HG03103 (cell line): ENCODE measurements around the gene NCKAP5.

Experiments used
- ATAC-seq: cut with Tn5 transposase; IDR thresholded peaks from one replicate; pipeline ENCODE4 v1.9.1; 2021; ENCODE audit warnings: low read depth; ENCODE audit not compliant: unreplicated experiment

Gene NCKAP5

GRCh38 chr2:132937629-132938028, 630.6 kb downstream of the NCKAP5 start:
- no peak for ATAC-seq

- ATAC-seq, result peak; percentile 81
Measured at GRCh38 chr2:132936791-132937190, 631.5 kb downstream of the NCKAP5 start.

- ATAC-seq, result no peak
Measured at GRCh38 chr2:132936261-132936660, 632.0 kb downstream of the NCKAP5 start.

DNA sequence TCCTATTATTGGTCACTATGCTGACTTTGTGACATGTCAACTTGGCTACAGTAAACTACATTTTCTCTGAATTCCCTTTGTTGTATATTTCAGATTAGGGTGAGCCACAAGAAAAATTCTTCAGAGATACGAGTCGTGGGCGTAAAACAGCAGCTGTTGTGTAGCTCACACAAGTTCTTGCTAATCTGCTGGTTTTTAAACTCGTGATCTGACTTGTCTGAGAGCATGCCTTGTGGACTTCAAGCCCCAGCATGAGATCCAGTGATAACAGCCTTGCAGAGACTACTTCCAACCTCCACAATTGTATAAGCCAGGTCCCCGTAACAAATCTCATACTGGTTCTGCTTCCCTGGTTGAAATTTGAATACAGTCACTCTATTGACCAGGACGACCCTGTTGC, 638.5 kb downstream of the NCKAP5 start:
- ATAC-seq, result no peak

- no peak for ATAC-seq
Measured at GRCh38 chr2:132923787-132924186, 644.5 kb downstream of the NCKAP5 start.

DNA sequence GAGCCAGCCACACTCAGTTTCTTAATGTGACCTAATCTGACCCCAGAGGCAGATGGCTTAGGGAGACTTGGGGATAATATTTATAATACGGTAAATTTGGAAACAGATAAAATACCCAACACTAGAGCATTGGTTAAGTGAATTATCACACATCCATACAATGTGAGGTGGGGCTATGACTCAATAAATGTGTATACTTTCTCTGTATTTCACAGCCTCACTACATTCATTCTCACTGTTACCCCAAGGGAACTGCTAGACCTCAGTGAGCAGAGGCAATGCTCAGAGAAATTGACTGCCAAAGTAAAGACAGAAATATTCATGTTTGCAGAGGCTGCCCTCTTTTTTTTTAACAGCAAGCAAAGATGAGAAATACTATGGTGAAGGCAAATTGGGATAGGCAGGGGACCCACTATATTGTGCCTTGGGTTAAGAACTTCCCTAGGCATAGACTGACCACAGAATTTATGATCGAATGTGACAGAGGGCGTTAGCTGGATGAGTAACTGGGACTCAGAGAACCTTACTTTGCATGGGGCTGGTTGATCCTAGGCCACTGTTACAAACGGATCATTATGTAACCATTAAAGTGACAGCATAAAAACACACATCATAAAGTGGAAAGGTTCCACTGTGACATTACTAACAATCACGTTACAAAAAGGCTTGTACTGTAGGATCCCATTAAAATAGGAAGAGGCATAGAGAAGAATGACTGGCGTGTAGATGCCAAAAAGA, 652.3 kb downstream of the NCKAP5 start:
- no peak for ATAC-seq

- no peak for ATAC-seq
Measured at GRCh38 chr2:132911726-132912724, 656.2 kb downstream of the NCKAP5 start.

DNA sequence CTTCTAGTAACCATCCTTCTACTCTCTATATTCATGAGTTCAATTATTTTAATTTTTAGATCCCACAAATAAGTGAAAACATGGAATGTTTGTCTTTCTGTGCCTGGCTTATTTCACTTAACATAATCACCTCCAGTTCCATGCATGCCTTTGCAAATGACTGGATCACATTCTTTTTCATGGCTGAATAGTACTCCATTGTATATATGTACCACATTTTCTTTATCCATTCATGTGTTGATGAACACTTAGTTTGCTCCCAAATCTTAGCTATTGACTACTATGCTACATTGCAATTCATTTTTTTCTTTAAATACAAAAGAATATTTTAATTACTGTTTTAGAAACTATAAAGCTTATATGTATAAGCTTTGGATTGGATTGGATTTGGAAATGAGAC, 657.8 kb downstream of the NCKAP5 start:
- ATAC-seq, result no peak

- ATAC-seq, result no peak
Measured at GRCh38 chr2:132909427-132909826, 658.8 kb downstream of the NCKAP5 start.

DNA sequence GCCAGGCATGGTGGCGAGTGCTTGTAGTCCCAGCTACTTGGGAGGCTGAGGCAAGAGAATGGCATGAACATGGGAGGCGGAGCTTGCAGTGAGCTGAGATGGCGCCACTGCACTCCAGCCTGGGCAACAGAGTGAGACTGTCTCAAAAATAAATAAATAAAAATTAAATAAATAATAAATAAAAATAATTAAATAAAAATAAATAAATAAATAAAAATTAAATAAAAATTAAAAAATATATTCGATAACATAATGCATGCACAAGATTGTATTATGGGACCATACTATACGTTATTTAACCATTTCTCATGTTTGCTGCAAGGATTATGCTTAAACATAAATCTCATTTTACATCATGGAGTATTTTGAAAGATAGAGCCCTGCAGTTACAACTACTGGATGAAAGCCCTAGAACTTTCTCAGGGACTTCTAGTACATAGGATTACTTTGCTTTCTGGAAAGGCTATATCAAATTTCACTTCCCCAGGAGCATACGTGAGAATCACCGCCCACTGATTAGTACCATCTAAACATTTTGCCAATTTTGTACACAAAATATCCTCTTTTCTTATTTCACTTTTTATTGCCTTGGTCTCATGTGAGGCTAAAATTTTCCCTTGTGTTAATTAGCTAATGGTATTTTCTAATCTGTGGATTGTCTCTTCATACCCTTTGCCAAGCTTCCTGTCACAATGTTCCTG, 664.0 kb downstream of the NCKAP5 start:
- no peak for ATAC-seq

DNA sequence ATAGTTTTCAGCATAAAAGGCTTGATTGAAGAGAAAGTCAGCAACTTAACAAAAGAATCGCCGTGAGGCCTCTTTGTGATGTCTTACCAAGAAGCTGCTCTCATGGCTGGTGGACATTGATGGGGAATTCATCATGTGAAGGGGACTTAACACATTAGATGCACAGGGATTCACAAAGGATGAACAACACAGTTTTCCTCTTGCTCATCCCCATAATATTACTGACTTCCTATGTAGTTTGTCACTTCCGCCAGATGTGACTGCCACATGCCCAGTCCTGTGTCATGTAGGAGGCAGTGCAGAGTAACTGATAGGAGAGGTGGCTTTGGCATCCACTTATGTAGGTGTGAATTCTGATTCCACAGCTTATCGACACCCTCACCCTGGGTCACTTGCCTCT, 665.6 kb downstream of the NCKAP5 start:
- no peak for ATAC-seq

GRCh38 chr2:132901661-132902060, 666.6 kb downstream of the NCKAP5 start:
- ATAC-seq, result no peak

- no peak for ATAC-seq
Measured at GRCh38 chr2:132897111-132897510, 671.2 kb downstream of the NCKAP5 start.

- no peak for ATAC-seq
Measured at GRCh38 chr2:132896073-132896472, 672.2 kb downstream of the NCKAP5 start.

GRCh38 chr2:132891498-132891897, 676.8 kb downstream of the NCKAP5 start:
- ATAC-seq, result no peak

DNA sequence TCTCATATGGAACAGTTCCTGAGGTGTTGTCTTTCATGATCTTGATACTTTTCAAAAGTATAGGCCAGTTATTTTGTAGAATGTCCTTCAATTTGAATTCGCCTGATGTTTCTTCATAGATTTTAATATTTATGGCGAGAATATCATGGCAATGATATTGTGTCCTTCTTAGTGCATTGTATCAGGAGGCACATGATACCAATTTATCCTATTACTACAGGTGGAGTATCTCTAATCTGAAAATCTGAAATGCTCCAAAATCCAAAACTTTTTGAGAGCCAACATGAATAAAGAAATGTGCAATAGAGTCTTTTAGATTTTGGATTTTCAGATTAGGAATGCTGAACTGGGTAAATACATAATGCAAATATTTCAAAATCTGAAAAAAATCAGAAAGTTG, 681.7 kb downstream of the NCKAP5 start:
- no peak for ATAC-seq

GRCh38 chr2:132884705-132885104, 683.6 kb downstream of the NCKAP5 start:
- ATAC-seq, result no peak

DNA sequence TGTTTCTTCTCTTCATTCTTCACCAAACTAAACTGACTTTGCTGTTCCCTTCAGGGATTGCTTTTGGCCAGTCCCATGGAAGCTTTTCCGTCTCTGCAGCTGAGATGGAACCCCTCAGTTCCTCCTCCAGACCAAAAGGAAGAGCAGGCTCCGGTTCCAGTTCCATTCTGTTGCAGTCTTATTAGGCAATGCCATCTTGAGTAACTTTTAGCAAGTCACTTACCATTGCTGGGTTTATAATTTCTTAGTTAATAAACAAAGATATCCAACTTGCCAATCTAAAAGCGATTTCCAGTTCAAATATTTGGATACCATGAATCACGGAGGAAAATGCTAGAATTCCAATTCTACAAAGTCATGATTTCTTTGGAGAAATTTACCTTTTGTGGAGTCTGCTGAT, 684.0 kb downstream of the NCKAP5 start:
- ATAC-seq, result no peak

- no peak for ATAC-seq
Measured at GRCh38 chr2:132883430-132883829, 684.8 kb downstream of the NCKAP5 start.

DNA sequence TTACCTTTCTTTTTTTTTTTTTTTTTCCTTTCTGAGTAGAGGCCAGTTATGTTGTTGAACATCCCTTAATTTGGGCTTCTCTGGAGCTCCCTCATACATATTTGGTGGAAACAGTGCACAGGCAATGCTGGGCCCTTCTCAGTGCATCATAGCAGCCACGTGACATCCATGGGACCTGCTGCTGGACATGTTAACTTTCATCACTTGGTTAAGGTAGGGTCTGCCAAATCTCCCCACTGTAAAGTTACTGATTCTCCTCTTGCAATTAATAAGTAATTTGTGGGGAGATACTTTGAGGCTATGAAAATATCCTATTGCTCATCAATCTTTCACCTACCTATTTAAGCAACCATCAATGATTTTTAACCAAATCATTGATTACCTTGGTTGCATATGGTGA, 686.7 kb downstream of the NCKAP5 start:
- ATAC-seq, result no peak

DNA sequence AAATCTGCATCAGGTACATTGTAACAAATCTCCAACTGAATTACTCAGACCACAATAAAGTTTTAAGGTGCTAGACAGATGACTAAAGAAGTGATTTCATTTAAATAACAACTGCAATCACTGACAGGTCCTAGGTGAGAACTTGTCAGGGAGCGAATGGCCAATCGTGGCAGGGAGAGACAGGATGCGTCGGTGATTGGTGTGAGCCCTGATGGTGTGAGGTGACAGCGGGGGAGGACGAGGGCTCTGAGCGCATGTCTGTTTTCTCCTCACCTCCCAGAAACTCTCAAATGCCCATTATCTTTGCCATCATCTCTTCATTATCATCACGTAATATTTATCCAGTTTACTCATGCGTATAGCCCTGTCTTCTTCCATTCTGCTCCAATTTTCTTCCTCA, 690.3 kb downstream of the NCKAP5 start:
- ATAC-seq, result no peak
